Activated CD4-positive, alpha-beta T cell treated with anti-CD3 and anti-CD28 coated beads, Interleukin-2, amount 50 U/mL, for 48 hours (primary cell): Measurements from ENCODE around the gene ATXN1.
"Not testable (repeated sequence)": the region's sequence is repeated elsewhere in the genome, so short reads cannot be mapped to it uniquely, and the experiment has no call there.

Experiments used
- DNase-seq, 2 experiments: peaks; one replicate each; pipeline ENCODE4 v3.0.0-alpha.2; 2020

The ATXN1 gene

DNA sequence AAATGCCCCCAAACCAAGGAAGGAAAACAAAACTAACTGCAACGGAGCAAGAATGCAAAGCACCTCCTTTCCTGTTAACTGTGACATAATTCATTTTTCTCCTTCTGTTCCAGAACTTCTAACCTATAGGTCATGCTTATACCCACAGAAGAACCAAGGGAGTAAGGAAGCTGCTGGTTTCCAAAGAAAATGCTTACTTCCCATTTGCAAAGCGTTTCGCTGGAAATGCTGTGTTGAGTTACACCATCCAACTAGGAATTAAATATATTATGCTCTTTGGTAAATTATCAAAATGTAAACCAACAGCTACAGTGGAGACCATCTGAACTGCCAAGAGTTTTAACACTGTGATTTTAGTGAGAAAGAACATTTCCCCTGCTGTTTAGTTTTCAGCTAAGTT lies 42.9 kb downstream of the ATXN1 start:
- DNase-seq, result no peak

DNA sequence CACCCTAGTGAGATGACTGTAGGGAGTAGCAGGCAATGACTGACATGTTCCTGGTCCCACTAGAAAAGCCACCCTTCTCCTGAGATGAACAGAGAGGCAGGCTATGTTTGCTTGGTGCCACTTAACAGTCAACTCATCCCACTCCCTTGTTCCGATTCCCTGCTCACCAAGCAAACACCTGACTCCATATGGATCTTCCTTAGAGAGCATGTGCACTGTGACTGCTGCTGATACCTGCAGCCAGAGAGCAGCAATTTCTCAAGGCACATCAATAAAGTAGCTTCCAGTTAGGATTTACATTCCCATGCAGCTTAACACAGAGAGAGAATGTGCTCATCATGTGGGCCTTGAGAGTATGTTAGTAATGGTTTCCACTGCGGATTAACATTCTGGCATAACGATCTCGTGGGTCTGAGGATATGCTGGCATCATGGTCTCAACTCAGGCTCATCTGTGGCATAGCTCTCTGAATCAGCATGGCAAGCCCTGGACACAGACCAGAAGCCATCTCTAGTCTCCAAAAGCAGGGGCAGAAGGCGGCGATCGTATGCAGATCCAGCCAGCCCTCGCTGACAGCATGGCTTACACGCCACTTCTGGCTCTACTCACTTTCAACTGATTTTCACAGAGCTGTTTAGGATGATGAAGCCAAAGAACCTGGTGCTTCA lies 43.9 kb downstream of the ATXN1 start:
- DNase-seq, result no peak

GRCh38 chr6:16716321-16716858 lies 44.9 kb downstream of the ATXN1 start:
- DNase-seq, result no peak

GRCh38 chr6:16713597-16713996 lies 47.7 kb downstream of the ATXN1 start:
- DNase-seq, result no peak

DNA sequence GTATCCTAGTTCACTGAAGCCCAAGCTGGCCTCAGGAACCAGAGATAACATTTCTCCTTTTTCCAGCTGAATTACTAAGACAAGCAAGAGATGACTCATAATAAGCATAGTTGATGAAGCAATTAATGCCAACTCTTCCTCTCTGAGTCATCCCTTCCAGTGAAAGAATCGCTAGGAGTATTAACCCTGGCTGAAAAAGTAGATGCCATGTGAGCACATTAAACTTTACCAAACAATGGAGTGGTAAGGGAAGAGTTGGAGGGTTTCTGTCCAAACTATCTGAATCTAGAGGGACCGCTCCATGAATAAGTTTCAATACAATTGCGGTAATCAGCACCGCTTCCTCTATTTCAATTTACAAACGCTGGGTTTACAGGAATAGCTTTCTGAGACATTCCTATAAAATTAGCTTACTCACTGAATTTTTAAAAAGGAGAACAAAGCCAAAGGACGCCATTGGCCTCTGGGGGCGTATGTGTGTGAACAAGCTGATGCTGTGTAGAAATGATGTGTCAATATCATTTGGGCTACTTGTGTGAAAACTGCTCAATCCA lies 48.3 kb downstream of the ATXN1 start:
- DNase-seq, result peak; percentile 44 to 52

GRCh38 chr6:16712255-16712930 lies 48.9 kb downstream of the ATXN1 start:
- no peak for DNase-seq

GRCh38 chr6:16711546-16712254 lies 49.6 kb downstream of the ATXN1 start:
- peak; percentile 50 to 60 for DNase-seq

DNA sequence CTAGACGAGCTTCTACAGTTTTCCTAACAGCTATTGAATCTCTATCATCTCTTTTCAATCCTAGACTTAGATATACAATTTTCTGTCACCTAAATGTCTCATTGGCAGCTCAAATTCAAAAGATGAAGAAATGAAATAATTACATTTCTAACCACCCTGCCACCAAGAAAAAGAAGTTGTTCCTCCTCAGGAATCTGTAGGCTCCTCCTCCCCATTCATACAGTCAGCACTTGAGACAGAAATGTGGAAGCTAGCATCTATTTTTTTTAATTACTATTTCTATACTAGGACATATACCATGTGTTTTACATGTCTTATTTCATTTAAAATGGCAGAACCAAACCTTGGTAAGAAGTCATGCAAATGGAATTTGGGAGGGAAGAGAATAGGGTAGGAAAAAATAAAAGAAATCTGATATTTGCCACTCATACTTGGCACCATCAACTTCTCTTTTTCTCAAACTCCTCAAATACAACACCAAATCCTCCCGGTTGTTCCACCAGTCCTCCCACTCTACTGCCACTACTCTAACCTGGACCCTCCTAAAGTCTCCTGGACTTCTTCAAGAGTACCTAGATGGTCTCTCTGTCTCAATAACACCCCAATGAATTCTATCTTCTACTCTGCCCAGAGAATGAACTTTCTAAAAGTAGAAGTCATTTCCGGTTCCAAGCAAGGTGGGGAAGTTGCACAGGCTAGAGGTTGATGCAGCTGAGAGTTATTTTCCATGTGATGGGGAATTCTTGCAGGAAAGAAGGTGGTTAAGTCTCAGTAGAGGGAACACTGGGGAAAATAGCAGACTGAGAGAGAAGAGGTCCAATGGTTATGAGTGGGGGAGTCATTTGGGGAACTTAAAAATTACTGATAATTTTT lies 54.1 kb downstream of the ATXN1 start:
- DNase-seq, result no peak

DNA sequence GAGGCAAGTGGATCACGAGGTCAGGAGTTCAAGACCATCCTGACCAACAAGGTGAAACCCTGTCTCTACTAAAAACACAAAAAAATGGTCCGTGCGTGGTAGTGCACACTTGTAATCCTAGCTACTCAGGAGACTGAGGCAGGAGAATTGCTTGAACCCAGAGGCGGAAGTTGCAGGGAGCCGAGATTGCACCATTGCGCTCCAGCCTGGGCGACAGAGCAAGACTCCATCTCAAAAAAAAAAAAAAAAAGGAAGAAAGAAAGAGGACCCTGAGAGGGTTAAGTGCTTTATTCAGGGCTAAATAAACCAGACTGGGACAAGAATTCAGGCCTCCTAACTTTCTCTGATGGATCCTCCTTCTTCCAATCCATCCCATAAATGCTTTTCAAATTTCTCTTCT lies 54.8 kb downstream of the ATXN1 start:
- DNase-seq, result not testable (repeated sequence)

DNA sequence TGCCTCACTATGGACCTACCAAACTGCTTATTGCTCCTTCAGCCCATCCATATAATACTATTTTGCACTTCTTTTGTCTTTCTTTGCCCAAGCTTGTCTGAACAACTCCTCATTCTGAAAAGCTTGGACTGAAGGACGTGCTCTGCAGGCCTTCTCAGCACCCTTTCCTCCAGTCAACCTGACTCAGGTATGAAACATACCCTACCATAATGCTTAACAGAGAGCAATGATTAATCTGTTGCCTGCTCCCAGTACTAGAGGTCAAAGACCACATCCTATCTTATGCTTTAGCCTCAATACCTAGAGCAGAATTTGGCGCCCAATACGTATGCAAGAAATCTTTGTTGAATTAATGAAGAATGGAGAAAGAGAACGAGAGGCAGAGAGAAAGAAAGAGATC lies 55.2 kb downstream of the ATXN1 start:
- no peak for DNase-seq

- no peak for DNase-seq
Observed at GRCh38 chr6:16705081-16705993, 55.9 kb downstream of the ATXN1 start.

DNA sequence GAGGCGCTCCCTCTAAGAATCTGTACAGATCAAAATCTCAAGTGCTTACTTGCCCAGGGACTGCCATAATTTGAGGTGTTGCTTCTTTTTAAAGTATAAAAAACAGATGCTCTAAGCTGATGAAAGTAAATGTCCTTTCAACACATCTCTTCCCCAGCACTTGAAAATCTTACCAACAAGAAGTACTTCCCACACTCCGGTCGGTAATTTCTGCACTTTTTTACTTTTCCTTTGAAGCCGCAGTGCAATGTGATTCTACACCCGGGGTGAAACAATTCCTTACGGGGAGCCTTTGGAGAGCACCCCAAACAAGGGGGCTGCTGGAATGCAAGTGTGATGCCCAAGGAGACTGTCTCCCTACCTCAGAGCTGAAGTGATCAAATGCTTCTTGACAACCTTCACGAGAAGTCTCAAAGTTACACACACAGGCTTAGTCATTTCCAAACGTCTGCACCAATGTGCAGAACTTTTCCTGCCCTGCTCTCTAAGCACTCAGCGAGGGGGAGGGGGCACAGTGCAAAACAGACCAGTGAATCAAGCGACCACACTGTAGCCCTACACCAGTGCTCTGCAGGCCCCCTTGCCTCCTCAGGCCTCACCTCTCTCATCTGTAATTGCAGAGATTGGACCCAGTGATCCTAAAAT lies 56.7 kb downstream of the ATXN1 start:
- DNase-seq, result peak; percentile 70 to 77

DNA sequence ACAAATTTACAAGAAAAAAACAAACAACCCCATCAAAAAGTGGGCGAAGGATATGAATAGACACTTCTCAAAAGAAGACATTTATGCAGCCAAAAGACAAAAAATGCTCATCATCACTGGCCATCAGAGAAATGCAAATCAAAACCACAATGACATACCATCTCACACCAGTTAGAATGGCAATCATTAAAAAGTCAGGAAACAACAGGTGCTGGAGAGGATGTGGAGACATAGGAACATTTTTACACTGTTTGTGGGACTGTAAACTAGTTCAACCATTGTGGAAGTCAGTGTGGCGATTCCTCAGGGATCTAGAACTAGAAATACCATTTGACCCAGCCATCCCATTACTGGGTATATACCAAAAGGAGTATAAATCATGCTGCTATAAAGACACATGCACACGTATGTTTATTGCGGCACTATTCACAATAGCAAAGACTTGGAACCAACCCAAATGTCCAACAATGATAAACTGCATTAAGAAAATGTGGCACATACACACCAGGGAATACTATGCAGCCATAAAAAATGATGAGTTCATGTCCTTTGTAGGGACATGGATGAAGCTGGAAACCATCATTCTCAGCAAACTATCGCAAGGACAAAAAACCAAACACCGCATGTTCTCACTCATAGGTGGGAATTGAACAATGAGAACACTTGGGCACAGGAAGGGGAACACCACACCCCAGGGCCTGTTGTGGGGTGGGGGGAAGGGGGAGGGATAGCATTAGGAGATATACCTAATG lies 58.5 kb downstream of the ATXN1 start:
- not testable (repeated sequence) for DNase-seq

GRCh38 chr6:16700916-16701234 lies 60.4 kb downstream of the ATXN1 start:
- DNase-seq, result no peak

DNA sequence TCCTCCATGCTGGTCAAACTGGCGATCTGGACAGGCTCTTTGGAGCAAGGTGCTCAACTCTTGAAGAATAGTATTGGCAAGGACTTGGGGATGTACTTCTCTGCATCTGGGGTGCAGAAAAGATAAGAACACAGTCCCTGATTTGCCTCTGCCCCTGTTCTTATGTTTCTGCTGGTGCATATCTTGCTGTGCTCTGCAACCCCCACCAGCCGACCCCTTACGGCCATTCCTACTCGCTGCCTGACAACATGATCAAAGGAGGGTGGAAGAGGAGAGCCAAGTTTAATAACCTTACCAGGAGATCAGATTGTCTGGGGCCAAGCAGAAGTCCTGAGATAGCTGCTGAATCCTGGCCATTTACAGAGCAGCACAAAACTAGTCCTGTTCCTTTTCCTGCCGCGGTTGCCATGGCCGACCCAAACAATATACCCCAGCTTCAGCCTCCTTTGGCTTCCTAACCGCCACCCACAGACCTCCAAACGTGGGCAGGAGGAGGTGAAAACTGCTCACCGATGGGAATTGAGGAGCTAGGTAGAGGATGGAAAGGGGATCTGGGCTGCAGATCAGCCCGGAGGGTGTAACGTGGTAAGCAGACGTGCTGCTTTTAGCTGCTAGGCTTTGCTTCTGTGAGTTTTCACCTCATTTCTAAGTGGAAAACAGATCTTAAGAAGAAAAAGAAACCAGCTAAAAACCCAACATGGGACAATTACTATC lies 60.9 kb downstream of the ATXN1 start:
- DNase-seq, result peak; percentile 43 to 54

GRCh38 chr6:16698997-16699868 lies 62.0 kb downstream of the ATXN1 start:
- no peak for DNase-seq

GRCh38 chr6:16698162-16698533 lies 63.1 kb downstream of the ATXN1 start:
- DNase-seq, result no peak

GRCh38 chr6:16697437-16698161 lies 63.7 kb downstream of the ATXN1 start:
- no peak for DNase-seq
